Esophagus squamous epithelium (tissue), 5 donors: ENCODE results near the gene FRMD5. TPM values are rescaled to one million over a fixed set of nuclear protein-coding genes. Genes with fewer than 3 reads are reported as not detected.

Source experiments
- DNase-seq: peaks from one replicate; lab custom pipeline; 2025; lab: John Stamatoyannopoulos, UW
- H3K27ac ChIP-seq, 4 donors: fragments of 200-600 bp; sonication (generic); one replicate each; pipeline ENCODE4 v1.5.1; 2016 to 2019; ENCODE audit warnings: mild to moderate bottlenecking in 1 of 4
- H3K27me3 ChIP-seq, 4 donors: fragments of 200-600 bp; sonication (generic); 1 replicate in 3 of 4; 2 replicates in 1 of 4; pipeline versions ENCODE4 v1.5.1 to v1.6.0; 2017 to 2021; ENCODE audit warnings: antibody characterized with exemption in 1 of 4
- H3K36me3 ChIP-seq, 3 donors: fragments of 200-600 bp; sonication (generic); one replicate each; pipeline ENCODE4 v1.5.1; 2016 to 2019
- H3K4me1 ChIP-seq, 3 donors: fragments of 200-600 bp; sonication (generic); one replicate each; pipeline ENCODE4 v1.5.1; 2017 to 2019
- H3K4me3 ChIP-seq, 4 donors: fragments of 200-600 bp; sonication (generic); 1 replicate in 3 of 4; 2 replicates in 1 of 4; pipeline ENCODE4 v1.5.1; 2016 to 2019; ENCODE audit warnings: mild to moderate bottlenecking in 2 of 4, moderate library complexity in 1 of 4
- H3K9me3 ChIP-seq, 3 donors: fragments of 200-600 bp; sonication (generic); one replicate each; pipeline ENCODE4 v1.5.1; 2016 to 2019
- POLR2A ChIP-seq, 4 donors: fragments of 450-650 bp; IDR thresholded peaks; one replicate each; pipeline ENCODE4 v1.6.1; 2017; ENCODE audit warnings: antibody characterized with exemption in 4 of 4, mild to moderate bottlenecking in 4 of 4, moderate library complexity in 3 of 4
- WGBS, 2 donors: methylation state at CpG; one replicate each; pipeline ENCODE4 v1.1.5; 2018; 5-methylcytosine and 5-hydroxymethylcytosine counted together
- intact Hi-C: fragments of 100-400 bp; cut with DNase I; formaldehyde crosslinking; loops from one replicate; pipeline ENCODE4 v1.15.0; 2022
- total RNA-seq, 4 donors: library from RNA; depleted of rRNA; stranded (reverse); fragments of >200 nt; gene quantifications; one replicate each; pipeline ENCODE4 v1.1.0, GENCODE V29; 2016
- TF ChIP-seq, protein P1 (sequence below), 6 experiments: fragments of 450-650 bp in 4 of 6; fragments of 200-600 bp in 2 of 6; sonication (generic) in 2 of 6; IDR thresholded peaks; one replicate each; pipeline ENCODE4 v1.5.1; 2016 to 2019; ENCODE audit warnings: antibody characterized with exemption in 6 of 6, mild to moderate bottlenecking in 4 of 6, moderate library complexity in 4 of 6
- donor health status: DM: yes; HTN: yes; CAD: no.

The FRMD5 gene
- total RNA-seq, 4 donors from 2014 or later = 0.19 TPM; not detected in 3

DNA sequence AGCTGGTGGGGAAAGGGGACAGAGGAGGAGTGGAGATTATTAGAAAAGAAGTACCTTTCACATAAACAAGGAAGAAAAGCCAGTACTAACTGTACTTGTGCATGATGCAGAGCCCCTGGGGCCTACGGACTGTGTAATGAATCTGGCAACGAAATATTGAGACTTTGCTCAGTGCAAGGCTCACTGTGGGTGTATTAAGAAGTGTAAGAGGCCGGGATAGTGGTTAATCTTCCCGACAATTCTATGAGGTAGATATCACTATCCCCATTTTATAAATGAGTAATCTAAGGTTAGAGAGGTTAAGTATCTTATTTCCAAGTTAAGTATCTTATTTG is 278.8 kb downstream of the FRMD5 start:
- 79 to 82% methylated on average over 4 of the region's 4 CpGs for WGBS, 2 donors
- Histone ChIP-seq H3K27me3 (peaks cover 0 to 9% (median 0%) of the 10 kb centered on the region in 4 donors), H3K36me3 (no peaks in the 10 kb centered on the region), H3K27ac (no peak overlapping the region), H3K9me3 (no peaks in the 10 kb centered on the region), H3K4me1 (peaks cover 0 to 6% (median 0%) of the 10 kb centered on the region in 3 donors), H3K4me3 (no peak overlapping the region)
- TF ChIP-seq, protein P1, sequence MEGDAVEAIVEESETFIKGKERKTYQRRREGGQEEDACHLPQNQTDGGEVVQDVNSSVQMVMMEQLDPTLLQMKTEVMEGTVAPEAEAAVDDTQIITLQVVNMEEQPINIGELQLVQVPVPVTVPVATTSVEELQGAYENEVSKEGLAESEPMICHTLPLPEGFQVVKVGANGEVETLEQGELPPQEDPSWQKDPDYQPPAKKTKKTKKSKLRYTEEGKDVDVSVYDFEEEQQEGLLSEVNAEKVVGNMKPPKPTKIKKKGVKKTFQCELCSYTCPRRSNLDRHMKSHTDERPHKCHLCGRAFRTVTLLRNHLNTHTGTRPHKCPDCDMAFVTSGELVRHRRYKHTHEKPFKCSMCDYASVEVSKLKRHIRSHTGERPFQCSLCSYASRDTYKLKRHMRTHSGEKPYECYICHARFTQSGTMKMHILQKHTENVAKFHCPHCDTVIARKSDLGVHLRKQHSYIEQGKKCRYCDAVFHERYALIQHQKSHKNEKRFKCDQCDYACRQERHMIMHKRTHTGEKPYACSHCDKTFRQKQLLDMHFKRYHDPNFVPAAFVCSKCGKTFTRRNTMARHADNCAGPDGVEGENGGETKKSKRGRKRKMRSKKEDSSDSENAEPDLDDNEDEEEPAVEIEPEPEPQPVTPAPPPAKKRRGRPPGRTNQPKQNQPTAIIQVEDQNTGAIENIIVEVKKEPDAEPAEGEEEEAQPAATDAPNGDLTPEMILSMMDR (IDR thresholded peaks at IDR 0.05) = no peak
- TF ChIP-seq POLR2A (IDR thresholded peaks at IDR 0.05) = no peak
- no peak for DNase-seq
- intact Hi-C loops = no loop called here

DNA sequence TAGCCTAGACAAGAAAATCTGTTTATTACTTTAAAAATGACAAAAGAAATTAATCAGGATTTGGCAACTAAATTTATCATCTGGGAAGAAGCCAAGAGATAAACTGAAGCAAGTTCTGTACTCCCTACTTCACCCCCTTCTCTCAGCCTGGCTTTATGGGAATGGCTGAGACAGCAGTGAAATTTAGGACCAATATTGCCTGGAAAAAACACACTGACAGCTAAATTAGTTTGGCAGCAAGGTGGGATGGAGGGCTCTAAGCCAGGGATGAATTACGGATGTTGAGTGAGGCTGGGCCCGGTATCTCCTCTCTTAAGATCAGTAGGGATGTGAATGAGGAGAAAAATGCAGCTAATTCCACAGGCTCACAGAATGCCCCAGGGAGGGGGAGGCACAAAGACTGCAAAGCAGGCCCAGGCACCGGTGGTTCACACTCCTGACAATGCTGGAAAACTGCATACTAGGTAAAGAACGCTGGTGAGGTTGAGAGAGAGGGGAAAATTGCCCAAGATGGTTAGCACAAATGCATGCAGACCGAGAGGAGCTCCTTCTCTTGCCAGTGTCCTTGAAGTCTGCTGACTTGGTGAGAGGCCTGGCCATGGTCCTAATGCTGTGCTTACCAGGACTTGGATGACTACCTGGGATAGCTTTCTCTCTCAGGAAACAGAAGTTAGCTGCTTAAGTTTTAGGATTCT is 279.3 kb downstream of the FRMD5 start:
- intact Hi-C loops = no loop called here
- 31% methylated on average over 5 of the region's 5 CpGs for WGBS, 2 donors
- no peaks in the 10 kb centered on the region for H3K36me3 ChIP-seq
- peaks cover 0 to 6% (median 0%) of the 10 kb centered on the region in 3 donors for H3K4me1 ChIP-seq
- H3K27me3 ChIP-seq = peaks cover 0 to 9% (median 0%) of the 10 kb centered on the region in 4 donors
- no peaks in the 10 kb centered on the region for H3K9me3 ChIP-seq
- no peak overlapping the region for H3K4me3 ChIP-seq
- TF ChIP-seq, protein P1 (IDR thresholded peaks at IDR 0.05) = no peak
- TF ChIP-seq POLR2A (IDR thresholded peaks at IDR 0.05) = no peak
- no peak for DNase-seq
- H3K27ac ChIP-seq = no peak overlapping the region

DNA sequence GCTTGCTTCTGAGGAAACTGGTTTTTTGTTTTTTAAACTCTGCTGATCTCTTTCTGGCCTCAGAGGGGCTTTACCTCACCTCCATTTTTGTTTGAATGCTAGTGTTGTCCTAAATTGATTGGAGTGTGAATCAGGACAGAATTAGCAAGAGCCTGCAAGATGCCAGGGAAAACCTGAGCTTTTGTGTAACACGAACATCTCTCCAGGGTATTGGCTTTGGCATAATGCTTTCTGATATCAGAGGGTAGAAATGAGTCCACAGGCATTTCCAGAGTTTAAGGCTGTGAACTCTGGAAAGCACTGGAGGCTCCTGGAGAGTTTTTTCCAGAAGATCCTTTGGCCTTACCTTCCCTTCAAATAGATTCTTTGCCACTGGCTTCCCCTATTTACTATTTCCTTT is 281.1 kb downstream of the FRMD5 start:
- Histone ChIP-seq H3K27ac (no peak overlapping the region), H3K27me3 (peaks cover 0 to 9% (median 0%) of the 10 kb centered on the region in 4 donors), H3K4me1 (no peaks in the 10 kb centered on the region), H3K9me3 (no peaks in the 10 kb centered on the region), H3K4me3 (no peak overlapping the region), H3K36me3 (no peaks in the 10 kb centered on the region)
- intact Hi-C loops = no loop called here
- WGBS, 2 donors = 9 to 53% methylated on average over 1 of the region's 1 CpG
- DNase-seq = no peak
- TF ChIP-seq, protein P1 (IDR thresholded peaks at IDR 0.05) = no peak
- no peak for TF ChIP-seq POLR2A (IDR thresholded peaks at IDR 0.05)

GRCh38 chr15:43913026-43913780 is 281.9 kb downstream of the FRMD5 start:
- no peak for TF ChIP-seq POLR2A (IDR thresholded peaks at IDR 0.05)
- TF ChIP-seq, protein P1 (IDR thresholded peaks at IDR 0.05) = no peak
- Histone ChIP-seq H3K4me1 (no peaks in the 10 kb centered on the region), H3K27ac (no peak overlapping the region), H3K9me3 (no peaks in the 10 kb centered on the region), H3K36me3 (no peaks in the 10 kb centered on the region), H3K4me3 (no peak overlapping the region), H3K27me3 (peaks cover 0 to 7% (median 0%) of the 10 kb centered on the region in 4 donors)
- intact Hi-C loops = no loop called here
- WGBS, 2 donors = 0 to 7% methylated on average over 1 of the region's 1 CpG
- DNase-seq = no peak

GRCh38 chr15:43912208-43912607 is 282.9 kb downstream of the FRMD5 start:
- TF ChIP-seq POLR2A (IDR thresholded peaks at IDR 0.05) = no peak
- TF ChIP-seq, protein P1 (IDR thresholded peaks at IDR 0.05) = no peak
- no peaks in the 10 kb centered on the region for H3K27me3 ChIP-seq
- H3K9me3 ChIP-seq = no peaks in the 10 kb centered on the region
- H3K4me3 ChIP-seq = no peak overlapping the region
- no peak overlapping the region for H3K27ac ChIP-seq
- 92 to 94% methylated on average over 6 of the region's 6 CpGs for WGBS, 2 donors
- H3K36me3 ChIP-seq = no peaks in the 10 kb centered on the region
- no peaks in the 10 kb centered on the region for H3K4me1 ChIP-seq
- DNase-seq = no peak
- intact Hi-C loops = no loop called here
